GM18526 (cell line): ENCODE results near the gene SIL1.

Source experiments
- POLR2A ChIP-seq: IDR thresholded peaks from 3 replicates; pipeline ENCODE4 v1.6.1; 2011; ENCODE audit not compliant: insufficient read length; ENCODE audit errors: extremely low read depth

Gene SIL1

GRCh38 chr5:138929571-138929955, 268.6 kb downstream of the SIL1 start:
- TF ChIP-seq POLR2A, result no peak

- no peak for TF ChIP-seq POLR2A
Observed at GRCh38 chr5:138927979-138928378, 270.2 kb downstream of the SIL1 start.

GRCh38 chr5:138927544-138927943, 270.6 kb downstream of the SIL1 start:
- no peak for TF ChIP-seq POLR2A

GRCh38 chr5:138926688-138927448, 271.3 kb downstream of the SIL1 start:
- no peak for TF ChIP-seq POLR2A

- TF ChIP-seq POLR2A, result no peak
Observed at GRCh38 chr5:138926257-138926656, 271.9 kb downstream of the SIL1 start.

GRCh38 chr5:138925090-138925635, 273.0 kb downstream of the SIL1 start:
- TF ChIP-seq POLR2A, result no peak

- no peak for TF ChIP-seq POLR2A
Observed at GRCh38 chr5:138922494-138922893, 275.7 kb downstream of the SIL1 start.

GRCh38 chr5:138920181-138920580, 278.0 kb downstream of the SIL1 start:
- TF ChIP-seq POLR2A, result no peak

- no peak for TF ChIP-seq POLR2A
Observed at GRCh38 chr5:138918686-138919085, 279.5 kb downstream of the SIL1 start.

GRCh38 chr5:138914338-138914737, 283.8 kb downstream of the SIL1 start:
- TF ChIP-seq POLR2A, result no peak

- no peak for TF ChIP-seq POLR2A
Observed at GRCh38 chr5:138913773-138914172, 284.4 kb downstream of the SIL1 start.

GRCh38 chr5:138912093-138912492, 286.1 kb downstream of the SIL1 start:
- TF ChIP-seq POLR2A, result no peak

- no peak for TF ChIP-seq POLR2A
Observed at GRCh38 chr5:138911441-138911840, 286.7 kb downstream of the SIL1 start.

- TF ChIP-seq POLR2A, result no peak
Observed at GRCh38 chr5:138910546-138911185, 287.5 kb downstream of the SIL1 start.

- TF ChIP-seq POLR2A, result no peak
Observed at GRCh38 chr5:138909734-138910133, 288.4 kb downstream of the SIL1 start.

GRCh38 chr5:138905541-138905940, 292.6 kb downstream of the SIL1 start:
- TF ChIP-seq POLR2A, result no peak
